ENCODE data around the gene ZNF750. TPM values are rescaled to one million over a fixed set of nuclear protein-coding genes. Genes with fewer than 3 reads are reported as not detected.

The ZNF750 gene
- total and polyA plus RNA-seq, 2 experiments from 2014 or later = 0.13 to 0.17 TPM

DNA sequence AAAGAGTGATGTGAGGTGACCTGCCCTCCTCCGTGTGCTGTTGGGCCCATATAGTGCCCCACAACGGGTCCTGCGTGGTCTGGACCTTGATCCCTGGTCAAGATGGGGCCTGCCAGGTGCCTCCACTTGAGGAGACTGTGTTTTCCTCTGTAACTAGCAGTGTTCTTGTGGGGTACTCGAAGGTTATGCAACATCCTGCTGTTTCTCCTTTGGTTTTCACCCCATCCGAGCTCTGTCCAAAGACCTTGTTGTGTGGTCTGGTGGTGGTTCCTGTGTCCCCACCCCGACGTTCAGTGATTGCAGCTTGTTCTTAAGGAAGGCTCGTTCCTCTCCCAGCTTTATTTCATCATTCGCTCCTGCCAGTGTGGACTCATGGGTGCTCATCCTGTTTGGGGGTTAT lies 38.7 kb upstream of the ZNF750 start:
- Mint-ChIP-seq H3K36me3 (ENCODE audit: low read depth) (peaks cover 11% of the 10 kb centered on the region; the same call in 2 of the 3 replicates), H3K27ac (no peak overlapping the region; the same call in 1 of the 2 replicates), H3K9me3 (no peaks in the 10 kb centered on the region), H3K27me3 (ENCODE audit: insufficient read depth, low read depth, poor library complexity) (peaks cover 3% of the 10 kb centered on the region), H3K4me3 (no peak overlapping the region), H3K4me1 (peaks cover 42% of the 10 kb centered on the region)
- H3K4me3 ChIP-seq = no peak overlapping the region
- no peaks in the 10 kb centered on the region for H4K20me1 ChIP-seq (replicated peaks; ENCODE audit: insufficient read depth)
- ATAC-seq (no peak), DNase-seq (ENCODE audit: low spot score) (no peak)
- no peak overlapping the region for H3K27ac ChIP-seq (ENCODE audit: low read depth)
- no peak overlapping the region for H3K4me2 ChIP-seq
- no peaks in the 10 kb centered on the region for H3F3A ChIP-seq (replicated peaks; ENCODE audit: low read depth)
- no peaks in the 10 kb centered on the region for H3K9me2 ChIP-seq (ENCODE audit: insufficient read depth)
- peaks cover 67% of the 10 kb centered on the region for H3K79me2 ChIP-seq (replicated peaks; ENCODE audit: insufficient read depth)
- no peaks in the 10 kb centered on the region for H3K27me3 ChIP-seq (ENCODE audit: insufficient read depth)
- no peak overlapping the region for H2AFZ ChIP-seq
- no peaks in the 10 kb centered on the region for H3K36me3 ChIP-seq (ENCODE audit: insufficient read depth)
- no peaks in the 10 kb centered on the region for H3K4me1 ChIP-seq (ENCODE audit: insufficient read depth)
- TF ChIP-seq ZNF331 (CRISPR knock-in tag; IDR thresholded peaks at IDR 0.05; ENCODE audit: low read depth) (no peak), NANOG (IDR thresholded peaks at IDR 0.05; ENCODE audit: borderline replicate concordance) (no peak), POLR2AphosphoS5 (IDR thresholded peaks at IDR 0.05; ENCODE audit: low read depth) (no peak), STAT1 (IDR thresholded peaks at IDR 0.05; ENCODE audit: unreplicated experiment) (no peak), CREB1 (CRISPR knock-in tag; IDR thresholded peaks at IDR 0.05; ENCODE audit: low read depth) (no peak), JUNB (IDR thresholded peaks at IDR 0.05; ENCODE audit: unreplicated experiment) (no peak)
- TF ChIP-seq, protein P1, sequence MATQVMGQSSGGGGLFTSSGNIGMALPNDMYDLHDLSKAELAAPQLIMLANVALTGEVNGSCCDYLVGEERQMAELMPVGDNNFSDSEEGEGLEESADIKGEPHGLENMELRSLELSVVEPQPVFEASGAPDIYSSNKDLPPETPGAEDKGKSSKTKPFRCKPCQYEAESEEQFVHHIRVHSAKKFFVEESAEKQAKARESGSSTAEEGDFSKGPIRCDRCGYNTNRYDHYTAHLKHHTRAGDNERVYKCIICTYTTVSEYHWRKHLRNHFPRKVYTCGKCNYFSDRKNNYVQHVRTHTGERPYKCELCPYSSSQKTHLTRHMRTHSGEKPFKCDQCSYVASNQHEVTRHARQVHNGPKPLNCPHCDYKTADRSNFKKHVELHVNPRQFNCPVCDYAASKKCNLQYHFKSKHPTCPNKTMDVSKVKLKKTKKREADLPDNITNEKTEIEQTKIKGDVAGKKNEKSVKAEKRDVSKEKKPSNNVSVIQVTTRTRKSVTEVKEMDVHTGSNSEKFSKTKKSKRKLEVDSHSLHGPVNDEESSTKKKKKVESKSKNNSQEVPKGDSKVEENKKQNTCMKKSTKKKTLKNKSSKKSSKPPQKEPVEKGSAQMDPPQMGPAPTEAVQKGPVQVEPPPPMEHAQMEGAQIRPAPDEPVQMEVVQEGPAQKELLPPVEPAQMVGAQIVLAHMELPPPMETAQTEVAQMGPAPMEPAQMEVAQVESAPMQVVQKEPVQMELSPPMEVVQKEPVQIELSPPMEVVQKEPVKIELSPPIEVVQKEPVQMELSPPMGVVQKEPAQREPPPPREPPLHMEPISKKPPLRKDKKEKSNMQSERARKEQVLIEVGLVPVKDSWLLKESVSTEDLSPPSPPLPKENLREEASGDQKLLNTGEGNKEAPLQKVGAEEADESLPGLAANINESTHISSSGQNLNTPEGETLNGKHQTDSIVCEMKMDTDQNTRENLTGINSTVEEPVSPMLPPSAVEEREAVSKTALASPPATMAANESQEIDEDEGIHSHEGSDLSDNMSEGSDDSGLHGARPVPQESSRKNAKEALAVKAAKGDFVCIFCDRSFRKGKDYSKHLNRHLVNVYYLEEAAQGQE (IDR thresholded peaks at IDR 0.05; ENCODE audit: unreplicated experiment) = no peak
- TF ChIP-seq, protein P2, sequence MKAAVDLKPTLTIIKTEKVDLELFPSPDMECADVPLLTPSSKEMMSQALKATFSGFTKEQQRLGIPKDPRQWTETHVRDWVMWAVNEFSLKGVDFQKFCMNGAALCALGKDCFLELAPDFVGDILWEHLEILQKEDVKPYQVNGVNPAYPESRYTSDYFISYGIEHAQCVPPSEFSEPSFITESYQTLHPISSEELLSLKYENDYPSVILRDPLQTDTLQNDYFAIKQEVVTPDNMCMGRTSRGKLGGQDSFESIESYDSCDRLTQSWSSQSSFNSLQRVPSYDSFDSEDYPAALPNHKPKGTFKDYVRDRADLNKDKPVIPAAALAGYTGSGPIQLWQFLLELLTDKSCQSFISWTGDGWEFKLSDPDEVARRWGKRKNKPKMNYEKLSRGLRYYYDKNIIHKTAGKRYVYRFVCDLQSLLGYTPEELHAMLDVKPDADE (IDR thresholded peaks at IDR 0.05) = no peak
- TF ChIP-seq, protein P3, sequence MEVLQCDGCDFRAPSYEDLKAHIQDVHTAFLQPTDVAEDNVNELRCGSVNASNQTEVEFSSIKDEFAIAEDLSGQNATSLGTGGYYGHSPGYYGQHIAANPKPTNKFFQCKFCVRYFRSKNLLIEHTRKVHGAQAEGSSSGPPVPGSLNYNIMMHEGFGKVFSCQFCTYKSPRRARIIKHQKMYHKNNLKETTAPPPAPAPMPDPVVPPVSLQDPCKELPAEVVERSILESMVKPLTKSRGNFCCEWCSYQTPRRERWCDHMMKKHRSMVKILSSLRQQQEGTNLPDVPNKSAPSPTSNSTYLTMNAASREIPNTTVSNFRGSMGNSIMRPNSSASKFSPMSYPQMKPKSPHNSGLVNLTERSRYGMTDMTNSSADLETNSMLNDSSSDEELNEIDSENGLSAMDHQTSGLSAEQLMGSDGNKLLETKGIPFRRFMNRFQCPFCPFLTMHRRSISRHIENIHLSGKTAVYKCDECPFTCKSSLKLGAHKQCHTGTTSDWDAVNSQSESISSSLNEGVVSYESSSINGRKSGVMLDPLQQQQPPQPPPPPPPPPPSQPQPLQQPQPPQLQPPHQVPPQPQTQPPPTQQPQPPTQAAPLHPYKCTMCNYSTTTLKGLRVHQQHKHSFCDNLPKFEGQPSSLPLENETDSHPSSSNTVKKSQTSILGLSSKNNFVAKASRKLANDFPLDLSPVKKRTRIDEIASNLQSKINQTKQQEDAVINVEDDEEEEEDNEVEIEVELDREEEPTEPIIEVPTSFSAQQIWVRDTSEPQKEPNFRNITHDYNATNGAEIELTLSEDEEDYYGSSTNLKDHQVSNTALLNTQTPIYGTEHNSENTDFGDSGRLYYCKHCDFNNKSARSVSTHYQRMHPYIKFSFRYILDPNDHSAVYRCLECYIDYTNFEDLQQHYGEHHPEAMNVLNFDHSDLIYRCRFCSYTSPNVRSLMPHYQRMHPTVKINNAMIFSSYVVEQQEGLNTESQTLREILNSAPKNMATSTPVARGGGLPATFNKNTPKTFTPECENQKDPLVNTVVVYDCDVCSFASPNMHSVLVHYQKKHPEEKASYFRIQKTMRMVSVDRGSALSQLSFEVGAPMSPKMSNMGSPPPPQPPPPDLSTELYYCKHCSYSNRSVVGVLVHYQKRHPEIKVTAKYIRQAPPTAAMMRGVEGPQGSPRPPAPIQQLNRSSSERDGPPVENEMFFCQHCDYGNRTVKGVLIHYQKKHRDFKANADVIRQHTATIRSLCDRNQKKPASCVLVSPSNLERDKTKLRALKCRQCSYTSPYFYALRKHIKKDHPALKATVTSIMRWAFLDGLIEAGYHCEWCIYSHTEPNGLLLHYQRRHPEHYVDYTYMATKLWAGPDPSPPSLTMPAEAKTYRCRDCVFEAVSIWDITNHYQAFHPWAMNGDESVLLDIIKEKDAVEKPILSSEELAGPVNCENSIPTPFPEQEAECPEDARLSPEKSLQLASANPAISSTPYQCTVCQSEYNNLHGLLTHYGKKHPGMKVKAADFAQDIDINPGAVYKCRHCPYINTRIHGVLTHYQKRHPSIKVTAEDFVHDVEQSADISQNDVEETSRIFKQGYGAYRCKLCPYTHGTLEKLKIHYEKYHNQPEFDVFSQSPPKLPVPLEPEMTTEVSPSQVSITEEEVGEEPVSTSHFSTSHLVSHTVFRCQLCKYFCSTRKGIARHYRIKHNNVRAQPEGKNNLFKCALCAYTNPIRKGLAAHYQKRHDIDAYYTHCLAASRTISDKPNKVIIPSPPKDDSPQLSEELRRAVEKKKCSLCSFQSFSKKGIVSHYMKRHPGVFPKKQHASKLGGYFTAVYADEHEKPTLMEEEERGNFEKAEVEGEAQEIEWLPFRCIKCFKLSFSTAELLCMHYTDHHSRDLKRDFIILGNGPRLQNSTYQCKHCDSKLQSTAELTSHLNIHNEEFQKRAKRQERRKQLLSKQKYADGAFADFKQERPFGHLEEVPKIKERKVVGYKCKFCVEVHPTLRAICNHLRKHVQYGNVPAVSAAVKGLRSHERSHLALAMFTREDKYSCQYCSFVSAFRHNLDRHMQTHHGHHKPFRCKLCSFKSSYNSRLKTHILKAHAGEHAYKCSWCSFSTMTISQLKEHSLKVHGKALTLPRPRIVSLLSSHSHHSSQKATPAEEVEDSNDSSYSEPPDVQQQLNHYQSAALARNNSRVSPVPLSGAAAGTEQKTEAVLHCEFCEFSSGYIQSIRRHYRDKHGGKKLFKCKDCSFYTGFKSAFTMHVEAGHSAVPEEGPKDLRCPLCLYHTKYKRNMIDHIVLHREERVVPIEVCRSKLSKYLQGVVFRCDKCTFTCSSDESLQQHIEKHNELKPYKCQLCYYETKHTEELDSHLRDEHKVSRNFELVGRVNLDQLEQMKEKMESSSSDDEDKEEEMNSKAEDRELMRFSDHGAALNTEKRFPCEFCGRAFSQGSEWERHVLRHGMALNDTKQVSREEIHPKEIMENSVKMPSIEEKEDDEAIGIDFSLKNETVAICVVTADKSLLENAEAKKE (CRISPR knock-in tag; IDR thresholded peaks at IDR 0.05) = no peak

Measured in GM23338 (cell line).